Measurements from ENCODE around the gene MPC1. TPM values are rescaled to one million over a fixed set of nuclear protein-coding genes. Genes with fewer than 3 reads are reported as not detected.

MPC1 gene
- total and polyA plus RNA-seq, 2 experiments from 2014 or later: 15.5 to 39.4 TPM

DNA sequence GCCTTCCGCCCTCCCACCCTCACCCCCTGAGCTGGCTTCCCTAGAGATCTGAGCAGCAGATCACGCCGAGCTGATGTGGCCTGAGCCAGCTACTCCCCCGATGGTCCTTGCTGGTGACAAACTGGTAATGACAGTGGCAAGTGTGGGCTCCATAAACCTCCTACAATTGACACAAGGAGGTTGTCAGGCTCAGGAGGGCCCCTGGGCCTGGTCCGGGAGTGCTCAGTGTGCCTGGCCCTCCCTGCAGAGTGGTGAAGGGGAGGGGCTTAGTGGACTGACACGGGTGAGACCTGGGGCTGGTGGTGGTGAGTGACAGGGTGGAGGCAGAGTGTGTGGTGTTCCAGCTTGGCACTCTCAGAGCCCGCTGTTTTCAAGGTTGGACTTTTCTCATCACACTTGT is 22.6 kb upstream of the MPC1 start (continued):
- TF ChIP-seq, protein P1, sequence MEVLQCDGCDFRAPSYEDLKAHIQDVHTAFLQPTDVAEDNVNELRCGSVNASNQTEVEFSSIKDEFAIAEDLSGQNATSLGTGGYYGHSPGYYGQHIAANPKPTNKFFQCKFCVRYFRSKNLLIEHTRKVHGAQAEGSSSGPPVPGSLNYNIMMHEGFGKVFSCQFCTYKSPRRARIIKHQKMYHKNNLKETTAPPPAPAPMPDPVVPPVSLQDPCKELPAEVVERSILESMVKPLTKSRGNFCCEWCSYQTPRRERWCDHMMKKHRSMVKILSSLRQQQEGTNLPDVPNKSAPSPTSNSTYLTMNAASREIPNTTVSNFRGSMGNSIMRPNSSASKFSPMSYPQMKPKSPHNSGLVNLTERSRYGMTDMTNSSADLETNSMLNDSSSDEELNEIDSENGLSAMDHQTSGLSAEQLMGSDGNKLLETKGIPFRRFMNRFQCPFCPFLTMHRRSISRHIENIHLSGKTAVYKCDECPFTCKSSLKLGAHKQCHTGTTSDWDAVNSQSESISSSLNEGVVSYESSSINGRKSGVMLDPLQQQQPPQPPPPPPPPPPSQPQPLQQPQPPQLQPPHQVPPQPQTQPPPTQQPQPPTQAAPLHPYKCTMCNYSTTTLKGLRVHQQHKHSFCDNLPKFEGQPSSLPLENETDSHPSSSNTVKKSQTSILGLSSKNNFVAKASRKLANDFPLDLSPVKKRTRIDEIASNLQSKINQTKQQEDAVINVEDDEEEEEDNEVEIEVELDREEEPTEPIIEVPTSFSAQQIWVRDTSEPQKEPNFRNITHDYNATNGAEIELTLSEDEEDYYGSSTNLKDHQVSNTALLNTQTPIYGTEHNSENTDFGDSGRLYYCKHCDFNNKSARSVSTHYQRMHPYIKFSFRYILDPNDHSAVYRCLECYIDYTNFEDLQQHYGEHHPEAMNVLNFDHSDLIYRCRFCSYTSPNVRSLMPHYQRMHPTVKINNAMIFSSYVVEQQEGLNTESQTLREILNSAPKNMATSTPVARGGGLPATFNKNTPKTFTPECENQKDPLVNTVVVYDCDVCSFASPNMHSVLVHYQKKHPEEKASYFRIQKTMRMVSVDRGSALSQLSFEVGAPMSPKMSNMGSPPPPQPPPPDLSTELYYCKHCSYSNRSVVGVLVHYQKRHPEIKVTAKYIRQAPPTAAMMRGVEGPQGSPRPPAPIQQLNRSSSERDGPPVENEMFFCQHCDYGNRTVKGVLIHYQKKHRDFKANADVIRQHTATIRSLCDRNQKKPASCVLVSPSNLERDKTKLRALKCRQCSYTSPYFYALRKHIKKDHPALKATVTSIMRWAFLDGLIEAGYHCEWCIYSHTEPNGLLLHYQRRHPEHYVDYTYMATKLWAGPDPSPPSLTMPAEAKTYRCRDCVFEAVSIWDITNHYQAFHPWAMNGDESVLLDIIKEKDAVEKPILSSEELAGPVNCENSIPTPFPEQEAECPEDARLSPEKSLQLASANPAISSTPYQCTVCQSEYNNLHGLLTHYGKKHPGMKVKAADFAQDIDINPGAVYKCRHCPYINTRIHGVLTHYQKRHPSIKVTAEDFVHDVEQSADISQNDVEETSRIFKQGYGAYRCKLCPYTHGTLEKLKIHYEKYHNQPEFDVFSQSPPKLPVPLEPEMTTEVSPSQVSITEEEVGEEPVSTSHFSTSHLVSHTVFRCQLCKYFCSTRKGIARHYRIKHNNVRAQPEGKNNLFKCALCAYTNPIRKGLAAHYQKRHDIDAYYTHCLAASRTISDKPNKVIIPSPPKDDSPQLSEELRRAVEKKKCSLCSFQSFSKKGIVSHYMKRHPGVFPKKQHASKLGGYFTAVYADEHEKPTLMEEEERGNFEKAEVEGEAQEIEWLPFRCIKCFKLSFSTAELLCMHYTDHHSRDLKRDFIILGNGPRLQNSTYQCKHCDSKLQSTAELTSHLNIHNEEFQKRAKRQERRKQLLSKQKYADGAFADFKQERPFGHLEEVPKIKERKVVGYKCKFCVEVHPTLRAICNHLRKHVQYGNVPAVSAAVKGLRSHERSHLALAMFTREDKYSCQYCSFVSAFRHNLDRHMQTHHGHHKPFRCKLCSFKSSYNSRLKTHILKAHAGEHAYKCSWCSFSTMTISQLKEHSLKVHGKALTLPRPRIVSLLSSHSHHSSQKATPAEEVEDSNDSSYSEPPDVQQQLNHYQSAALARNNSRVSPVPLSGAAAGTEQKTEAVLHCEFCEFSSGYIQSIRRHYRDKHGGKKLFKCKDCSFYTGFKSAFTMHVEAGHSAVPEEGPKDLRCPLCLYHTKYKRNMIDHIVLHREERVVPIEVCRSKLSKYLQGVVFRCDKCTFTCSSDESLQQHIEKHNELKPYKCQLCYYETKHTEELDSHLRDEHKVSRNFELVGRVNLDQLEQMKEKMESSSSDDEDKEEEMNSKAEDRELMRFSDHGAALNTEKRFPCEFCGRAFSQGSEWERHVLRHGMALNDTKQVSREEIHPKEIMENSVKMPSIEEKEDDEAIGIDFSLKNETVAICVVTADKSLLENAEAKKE (CRISPR knock-in tag; IDR thresholded peaks at IDR 0.05): no peak
- TF ChIP-seq ZNF331 (CRISPR knock-in tag; IDR thresholded peaks at IDR 0.05; ENCODE audit: low read depth): no peak

DNA sequence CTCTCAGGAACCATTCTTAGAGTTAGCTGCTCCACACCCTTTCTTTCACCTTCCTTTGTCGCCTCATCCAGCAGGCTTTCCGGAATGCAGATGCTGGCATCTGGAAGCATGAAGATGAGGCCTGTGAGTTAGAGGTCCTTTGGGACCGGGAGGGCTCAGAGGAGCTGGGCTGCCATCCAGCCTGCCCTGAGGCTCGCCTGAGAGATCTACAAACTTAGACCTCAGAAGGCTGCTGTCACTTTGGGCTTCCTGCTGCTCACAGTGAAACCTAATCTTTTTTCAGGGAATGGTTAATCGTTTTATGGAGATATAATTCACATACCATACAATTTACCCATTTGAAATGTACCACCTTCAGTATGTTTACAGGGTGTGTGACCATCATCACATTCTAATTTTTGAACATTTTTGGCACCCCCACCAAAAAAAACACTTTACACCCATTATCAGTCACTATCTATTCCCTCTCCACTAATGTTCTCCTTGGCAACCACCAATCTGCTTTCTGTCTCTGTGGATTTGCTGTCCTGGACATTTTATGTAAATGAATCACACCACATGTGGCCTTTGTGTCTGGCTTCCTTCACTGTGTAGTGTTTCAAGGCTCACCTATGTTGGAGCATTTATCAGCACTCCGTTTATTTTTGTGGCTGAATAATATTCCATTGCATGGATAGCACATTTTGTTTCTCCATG is 20.0 kb upstream of the MPC1 start:
- peaks cover 10% of the 10 kb centered on the region for H3K27me3 Mint-ChIP-seq (ENCODE audit: insufficient read depth, low read depth, poor library complexity)
- Histone ChIP-seq H3K79me2 (replicated peaks; ENCODE audit: insufficient read depth) (no peaks in the 10 kb centered on the region), H4K20me1 (replicated peaks; ENCODE audit: insufficient read depth) (no peaks in the 10 kb centered on the region), H3K27me3 (ENCODE audit: insufficient read depth) (no peaks in the 10 kb centered on the region), H3F3A (replicated peaks; ENCODE audit: low read depth) (0 out of 2 replicates have a peak, but pooled peaks cover 5% of the 10 kb centered on the region), H3K4me1 (ENCODE audit: insufficient read depth) (peaks cover 3% of the 10 kb centered on the region; the same call in 1 of the 2 replicates), H2AFZ (no peak overlapping the region), H3K36me3 (ENCODE audit: insufficient read depth) (no peaks in the 10 kb centered on the region), H3K4me2 (no peak overlapping the region), H3K27ac (ENCODE audit: low read depth) (no peak overlapping the region), H3K9me2 (ENCODE audit: insufficient read depth) (no peaks in the 10 kb centered on the region), H3K4me3 (no peak overlapping the region)
- H3K36me3 Mint-ChIP-seq (ENCODE audit: low read depth): no peaks in the 10 kb centered on the region; the same call in 2 of the 3 replicates
- H3K27ac Mint-ChIP-seq: no peak overlapping the region
- no peaks in the 10 kb centered on the region; the same call in 1 of the 3 replicates for H3K9me3 Mint-ChIP-seq
- H3K4me3 Mint-ChIP-seq: no peak overlapping the region
- ATAC-seq (no peak), DNase-seq (ENCODE audit: low spot score) (no peak)
- peaks cover 10% of the 10 kb centered on the region for H3K4me1 Mint-ChIP-seq
- TF ChIP-seq, protein P2, sequence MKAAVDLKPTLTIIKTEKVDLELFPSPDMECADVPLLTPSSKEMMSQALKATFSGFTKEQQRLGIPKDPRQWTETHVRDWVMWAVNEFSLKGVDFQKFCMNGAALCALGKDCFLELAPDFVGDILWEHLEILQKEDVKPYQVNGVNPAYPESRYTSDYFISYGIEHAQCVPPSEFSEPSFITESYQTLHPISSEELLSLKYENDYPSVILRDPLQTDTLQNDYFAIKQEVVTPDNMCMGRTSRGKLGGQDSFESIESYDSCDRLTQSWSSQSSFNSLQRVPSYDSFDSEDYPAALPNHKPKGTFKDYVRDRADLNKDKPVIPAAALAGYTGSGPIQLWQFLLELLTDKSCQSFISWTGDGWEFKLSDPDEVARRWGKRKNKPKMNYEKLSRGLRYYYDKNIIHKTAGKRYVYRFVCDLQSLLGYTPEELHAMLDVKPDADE (IDR thresholded peaks at IDR 0.05): no peak
- TF ChIP-seq CREB1 (CRISPR knock-in tag; IDR thresholded peaks at IDR 0.05; ENCODE audit: low read depth): no peak
- no peak for TF ChIP-seq EZH2 (IDR thresholded peaks at IDR 0.05; ENCODE audit: low read depth, unreplicated experiment)
- no peak for TF ChIP-seq POLR2AphosphoS5 (IDR thresholded peaks at IDR 0.05; ENCODE audit: low read depth)
- no peak for TF ChIP-seq ZNF331 (CRISPR knock-in tag; IDR thresholded peaks at IDR 0.05; ENCODE audit: low read depth)
- TF ChIP-seq, protein P3, sequence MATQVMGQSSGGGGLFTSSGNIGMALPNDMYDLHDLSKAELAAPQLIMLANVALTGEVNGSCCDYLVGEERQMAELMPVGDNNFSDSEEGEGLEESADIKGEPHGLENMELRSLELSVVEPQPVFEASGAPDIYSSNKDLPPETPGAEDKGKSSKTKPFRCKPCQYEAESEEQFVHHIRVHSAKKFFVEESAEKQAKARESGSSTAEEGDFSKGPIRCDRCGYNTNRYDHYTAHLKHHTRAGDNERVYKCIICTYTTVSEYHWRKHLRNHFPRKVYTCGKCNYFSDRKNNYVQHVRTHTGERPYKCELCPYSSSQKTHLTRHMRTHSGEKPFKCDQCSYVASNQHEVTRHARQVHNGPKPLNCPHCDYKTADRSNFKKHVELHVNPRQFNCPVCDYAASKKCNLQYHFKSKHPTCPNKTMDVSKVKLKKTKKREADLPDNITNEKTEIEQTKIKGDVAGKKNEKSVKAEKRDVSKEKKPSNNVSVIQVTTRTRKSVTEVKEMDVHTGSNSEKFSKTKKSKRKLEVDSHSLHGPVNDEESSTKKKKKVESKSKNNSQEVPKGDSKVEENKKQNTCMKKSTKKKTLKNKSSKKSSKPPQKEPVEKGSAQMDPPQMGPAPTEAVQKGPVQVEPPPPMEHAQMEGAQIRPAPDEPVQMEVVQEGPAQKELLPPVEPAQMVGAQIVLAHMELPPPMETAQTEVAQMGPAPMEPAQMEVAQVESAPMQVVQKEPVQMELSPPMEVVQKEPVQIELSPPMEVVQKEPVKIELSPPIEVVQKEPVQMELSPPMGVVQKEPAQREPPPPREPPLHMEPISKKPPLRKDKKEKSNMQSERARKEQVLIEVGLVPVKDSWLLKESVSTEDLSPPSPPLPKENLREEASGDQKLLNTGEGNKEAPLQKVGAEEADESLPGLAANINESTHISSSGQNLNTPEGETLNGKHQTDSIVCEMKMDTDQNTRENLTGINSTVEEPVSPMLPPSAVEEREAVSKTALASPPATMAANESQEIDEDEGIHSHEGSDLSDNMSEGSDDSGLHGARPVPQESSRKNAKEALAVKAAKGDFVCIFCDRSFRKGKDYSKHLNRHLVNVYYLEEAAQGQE (IDR thresholded peaks at IDR 0.05; ENCODE audit: unreplicated experiment): no peak

Measured in GM23338 (cell line).